ENCODE data around the gene STX17.
A peak's percentile ranks its signal among the peaks of the same experiment; 100 is the strongest.
"Not testable (repeated sequence)": the region's sequence is repeated elsewhere in the genome, so short reads cannot be mapped to it uniquely, and the experiment has no call there.

STX17 gene

GRCh38 chr9:99906403-99907207, at the start of gene STX17:
Gene STX17, plus strand, starts transcription at chr9:99906654. Its CDS starts 8,586 bp downstream, at chr9:99915240.
- DNase-seq, result peak; percentile 84
- in situ Hi-C loops (cut with HindIII; ENCODE audit: low pct_ligation_motif_present, low pct_unique_long_range_greater_than_20kb, low sequenced_read_pairs), result no loop called here

- in situ Hi-C loops (cut with HindIII; ENCODE audit: low pct_ligation_motif_present, low pct_unique_long_range_greater_than_20kb, low sequenced_read_pairs); DNase-seq: not testable (repeated sequence)
Observed at GRCh38 chr9:99857576-99857975, 48.9 kb upstream of the STX17 start.

DNA sequence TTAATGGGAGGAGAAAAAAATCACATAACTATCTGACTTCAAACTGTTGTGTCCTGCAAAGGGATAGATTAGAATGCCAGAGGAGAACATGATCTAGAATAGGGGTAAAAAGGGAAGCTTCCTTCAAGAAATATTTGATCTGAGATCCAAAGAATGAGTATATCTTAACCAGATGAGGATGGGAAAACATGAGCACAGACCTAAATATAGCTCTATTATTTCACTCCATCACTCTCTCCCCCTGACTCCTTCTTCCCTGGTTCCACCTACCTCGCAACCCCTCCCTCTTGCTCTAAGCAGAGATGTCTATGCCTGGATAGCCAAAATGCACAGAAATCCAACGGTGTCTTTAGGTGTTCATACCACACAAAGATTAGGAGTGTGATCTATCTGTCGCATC, 48.4 kb upstream of the STX17 start:
- in situ Hi-C loops (cut with HindIII; ENCODE audit: low pct_ligation_motif_present, low pct_unique_long_range_greater_than_20kb, low sequenced_read_pairs), result no loop called here
- DNase-seq, result no peak

GRCh38 chr9:99859243-99859980, 47.0 kb upstream of the STX17 start:
- in situ Hi-C loops (cut with HindIII; ENCODE audit: low pct_ligation_motif_present, low pct_unique_long_range_greater_than_20kb, low sequenced_read_pairs), result no loop called here
- DNase-seq, result no peak

- in situ Hi-C loops (cut with HindIII; ENCODE audit: low pct_ligation_motif_present, low pct_unique_long_range_greater_than_20kb, low sequenced_read_pairs), result no loop called here
- no peak for DNase-seq
Observed at GRCh38 chr9:99860266-99860665, 46.2 kb upstream of the STX17 start.

- no peak for DNase-seq
- in situ Hi-C loops (cut with HindIII; ENCODE audit: low pct_ligation_motif_present, low pct_unique_long_range_greater_than_20kb, low sequenced_read_pairs), result no loop called here
Observed at GRCh38 chr9:99863955-99864354, 42.5 kb upstream of the STX17 start.

DNA sequence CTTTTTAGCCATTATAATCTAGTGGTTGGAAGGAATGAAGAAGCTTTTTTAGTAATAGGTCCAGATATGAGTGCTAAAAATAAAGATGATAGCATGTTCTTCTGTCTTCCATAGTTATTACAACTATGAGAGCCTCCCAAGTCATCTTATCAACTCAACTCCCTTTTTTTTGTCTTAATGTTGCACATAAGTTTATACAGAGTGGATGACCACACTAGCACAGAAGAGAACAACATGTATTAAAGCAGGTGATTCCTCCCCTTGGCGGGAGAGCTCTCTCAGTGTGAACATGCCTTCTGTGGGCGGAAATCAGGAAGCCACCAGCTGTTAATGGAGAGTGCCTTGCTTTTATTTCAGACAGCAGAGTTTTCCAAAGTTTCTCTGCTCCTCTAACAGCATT, 40.1 kb upstream of the STX17 start:
- in situ Hi-C loops (cut with HindIII; ENCODE audit: low pct_ligation_motif_present, low pct_unique_long_range_greater_than_20kb, low sequenced_read_pairs), result no loop called here
- DNase-seq, result no peak

GRCh38 chr9:99867536-99867935, 38.9 kb upstream of the STX17 start:
- no peak for DNase-seq

GRCh38 chr9:99867968-99868367, 38.5 kb upstream of the STX17 start:
- no peak for DNase-seq
- in situ Hi-C loops (cut with HindIII; ENCODE audit: low pct_ligation_motif_present, low pct_unique_long_range_greater_than_20kb, low sequenced_read_pairs), result no loop called here

More at GRCh38 chr9:99867536-99867935, 38.9 kb upstream of the STX17 start:
- in situ Hi-C loops (cut with HindIII; ENCODE audit: low pct_ligation_motif_present, low pct_unique_long_range_greater_than_20kb, low sequenced_read_pairs), result no loop called here

DNA sequence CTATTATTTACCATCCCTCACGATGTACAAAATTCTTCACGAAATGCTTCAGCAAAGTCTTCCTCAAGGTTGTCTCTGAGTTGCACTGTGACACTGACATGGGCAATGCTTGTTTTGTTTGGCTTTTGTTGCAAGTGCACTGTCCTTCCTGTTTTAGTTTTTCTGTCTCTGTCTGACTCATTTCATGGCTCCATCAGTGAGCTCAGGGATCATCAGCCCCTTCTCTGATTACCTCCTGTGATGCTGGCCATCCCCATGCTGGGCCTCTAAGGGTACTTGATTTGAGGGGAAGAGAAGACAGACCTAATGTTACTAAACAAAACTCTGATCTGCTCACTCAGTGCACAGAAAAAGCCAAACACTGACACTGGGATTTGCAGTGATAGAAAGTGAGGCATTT, 37.6 kb upstream of the STX17 start:
- in situ Hi-C loops (cut with HindIII; ENCODE audit: low pct_ligation_motif_present, low pct_unique_long_range_greater_than_20kb, low sequenced_read_pairs), result no loop called here
- DNase-seq, result no peak

DNA sequence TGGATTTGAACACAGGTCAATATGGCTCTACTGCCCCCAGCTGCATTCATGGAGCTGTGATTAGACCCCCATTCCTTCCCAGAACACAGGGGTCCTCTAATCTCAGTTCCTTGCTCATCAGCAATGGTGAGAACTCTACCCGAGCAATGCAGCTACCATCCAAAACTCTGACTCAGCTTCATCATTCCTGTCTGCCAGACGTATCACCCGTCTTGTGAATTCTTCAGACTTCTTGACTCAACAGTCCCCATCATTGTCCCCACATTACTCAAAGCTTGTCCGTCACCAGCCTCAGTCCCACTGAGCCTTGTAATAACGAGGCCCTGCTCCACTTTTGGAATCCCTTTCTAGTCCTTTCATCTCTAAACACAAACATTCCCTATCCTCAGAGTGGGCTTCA, 36.3 kb upstream of the STX17 start:
- no peak for DNase-seq
- in situ Hi-C loops (cut with HindIII; ENCODE audit: low pct_ligation_motif_present, low pct_unique_long_range_greater_than_20kb, low sequenced_read_pairs), result no loop called here

DNA sequence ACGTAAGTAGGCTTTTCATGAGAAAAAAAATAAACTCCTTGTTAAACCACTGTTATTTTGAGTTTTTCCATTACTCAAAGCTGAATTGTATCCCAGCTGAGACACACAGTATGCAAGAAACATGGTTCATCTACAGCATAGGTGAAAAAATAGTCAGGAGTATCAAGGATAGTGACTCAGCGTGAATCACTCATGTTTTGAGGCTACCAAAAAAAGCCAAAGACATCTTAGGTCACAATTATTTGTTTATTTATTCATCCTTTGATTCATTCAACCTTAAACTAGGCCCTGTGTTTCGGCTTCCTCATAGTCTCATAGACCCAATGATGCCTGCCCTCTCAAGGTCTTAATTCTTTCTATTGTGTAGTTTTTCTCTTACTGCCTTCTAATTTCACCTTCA, 32.9 kb upstream of the STX17 start:
- DNase-seq, result no peak
- in situ Hi-C loops (cut with HindIII; ENCODE audit: low pct_ligation_motif_present, low pct_unique_long_range_greater_than_20kb, low sequenced_read_pairs), result no loop called here

- in situ Hi-C loops (cut with HindIII; ENCODE audit: low pct_ligation_motif_present, low pct_unique_long_range_greater_than_20kb, low sequenced_read_pairs), result no loop called here
- DNase-seq, result no peak
Observed at GRCh38 chr9:99873943-99874584, 32.4 kb upstream of the STX17 start.

- no peak for DNase-seq
- in situ Hi-C loops (cut with HindIII; ENCODE audit: low pct_ligation_motif_present, low pct_unique_long_range_greater_than_20kb, low sequenced_read_pairs), result no loop called here
Observed at GRCh38 chr9:99876190-99876589, 30.3 kb upstream of the STX17 start.

GRCh38 chr9:99878651-99879050, 27.8 kb upstream of the STX17 start:
- no peak for DNase-seq

DNA sequence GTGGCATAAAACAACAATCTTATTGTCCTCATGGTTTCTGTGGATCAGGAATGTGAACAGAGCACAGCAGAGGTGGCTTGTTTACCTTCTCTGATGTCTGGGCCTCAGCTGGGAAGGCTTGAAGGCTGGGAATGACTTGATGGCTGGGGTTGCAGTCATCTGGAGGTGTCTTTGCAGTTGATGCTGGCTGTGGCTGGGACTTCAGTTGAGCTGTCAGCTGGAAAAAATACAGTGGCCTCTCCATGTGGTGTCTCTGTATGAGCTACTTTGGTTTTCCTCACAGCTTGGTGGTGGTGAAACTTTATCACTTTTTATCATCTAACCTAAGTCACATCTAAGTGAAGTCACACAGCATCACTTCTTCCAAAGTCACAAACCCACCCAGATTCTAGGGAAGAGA, 24.7 kb upstream of the STX17 start:
- in situ Hi-C loops (cut with HindIII; ENCODE audit: low pct_ligation_motif_present, low pct_unique_long_range_greater_than_20kb, low sequenced_read_pairs), result no loop called here
- DNase-seq, result no peak

More at GRCh38 chr9:99878651-99879050, 27.8 kb upstream of the STX17 start:
- in situ Hi-C loops (cut with HindIII; ENCODE audit: low pct_ligation_motif_present, low pct_unique_long_range_greater_than_20kb, low sequenced_read_pairs), result no loop called here

DNA sequence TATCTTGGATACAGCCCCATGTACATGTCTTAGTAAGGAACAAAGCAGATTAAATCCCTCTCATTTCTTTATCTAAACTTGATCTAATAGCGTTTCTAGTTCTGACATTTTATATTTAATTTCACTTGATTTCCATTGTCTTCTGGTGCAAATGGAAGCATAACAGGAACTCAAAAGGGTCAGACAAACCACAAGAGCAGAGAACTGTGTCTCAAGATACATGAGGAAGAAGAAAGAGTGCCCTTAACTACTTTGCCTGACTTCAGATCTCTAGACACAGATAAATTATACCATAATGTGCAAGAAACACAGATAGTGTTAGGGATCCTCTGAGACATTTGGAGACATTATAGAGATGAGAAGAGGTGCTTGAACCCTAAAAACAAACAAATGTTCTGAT, 20.7 kb upstream of the STX17 start:
- in situ Hi-C loops (cut with HindIII; ENCODE audit: low pct_ligation_motif_present, low pct_unique_long_range_greater_than_20kb, low sequenced_read_pairs), result no loop called here
- no peak for DNase-seq

DNA sequence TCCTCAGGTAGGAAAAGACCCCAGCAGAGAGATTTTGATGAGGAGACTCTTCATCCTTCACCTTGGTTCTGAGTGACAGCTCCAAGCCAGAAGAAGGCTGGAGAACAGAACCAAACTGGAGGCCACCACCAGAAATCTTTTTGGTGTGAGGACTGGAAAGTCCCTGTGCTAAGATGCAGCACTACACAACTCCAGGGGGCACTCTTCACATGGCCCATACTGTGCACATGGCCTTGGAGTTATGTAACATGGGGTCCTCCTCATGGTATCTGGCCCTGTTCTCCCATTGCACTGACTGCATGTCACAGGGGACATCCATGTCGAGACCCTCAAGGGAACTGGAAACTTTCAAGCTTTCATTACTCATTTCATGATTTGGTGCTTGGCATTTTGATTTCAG, 17.3 kb upstream of the STX17 start:
- in situ Hi-C loops (cut with HindIII; ENCODE audit: low pct_ligation_motif_present, low pct_unique_long_range_greater_than_20kb, low sequenced_read_pairs), result no loop called here
- no peak for DNase-seq

GRCh38 chr9:99894826-99895225, 11.6 kb upstream of the STX17 start:
- DNase-seq, result no peak
- in situ Hi-C loops (cut with HindIII; ENCODE audit: low pct_ligation_motif_present, low pct_unique_long_range_greater_than_20kb, low sequenced_read_pairs), result no loop called here
